HFF-Myc (cell line): ENCODE results near the gene PACRG.

Experiments used
- DNase-seq: peaks from one replicate; pipeline ENCODE4 v3.0.0-alpha.2; 2011; ENCODE audit warnings: low read depth; ENCODE audit errors: extremely low read depth
- H3K4me3 ChIP-seq: replicated peaks from 2 replicates; pipeline ENCODE4 v1.5.1; 2011; ENCODE audit warnings: low read depth, mild to moderate bottlenecking, control low read depth, low read length
- TF ChIP-seq, protein P1 (sequence below): IDR thresholded peaks from 2 replicates; pipeline ENCODE4 v1.5.1; 2012; ENCODE audit warnings: mild to moderate bottlenecking, low read depth, low read length, control low read depth; ENCODE audit errors: missing control alignments

Gene PACRG

DNA sequence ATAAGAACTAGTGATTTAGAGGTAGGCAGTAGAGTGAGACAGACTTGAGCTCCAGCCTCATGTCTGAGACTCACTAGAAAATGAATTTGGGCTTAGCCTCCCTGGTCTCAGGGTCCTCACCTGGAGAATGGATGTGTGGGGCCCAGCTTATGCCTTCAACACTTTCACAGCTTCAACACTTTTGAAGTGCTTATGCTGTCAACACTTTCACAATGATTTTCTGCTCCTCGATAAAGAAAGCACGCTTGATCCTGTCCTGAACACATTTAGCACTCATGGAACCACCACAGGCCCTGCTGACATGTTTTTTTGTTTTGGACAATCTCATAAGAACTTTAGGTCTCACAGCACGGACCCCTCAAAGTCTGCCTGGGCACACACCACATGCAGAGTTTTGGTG is 229.3 kb downstream of the PACRG start:
- H3K4me3 ChIP-seq = no peak overlapping the region
- TF ChIP-seq, protein P1, sequence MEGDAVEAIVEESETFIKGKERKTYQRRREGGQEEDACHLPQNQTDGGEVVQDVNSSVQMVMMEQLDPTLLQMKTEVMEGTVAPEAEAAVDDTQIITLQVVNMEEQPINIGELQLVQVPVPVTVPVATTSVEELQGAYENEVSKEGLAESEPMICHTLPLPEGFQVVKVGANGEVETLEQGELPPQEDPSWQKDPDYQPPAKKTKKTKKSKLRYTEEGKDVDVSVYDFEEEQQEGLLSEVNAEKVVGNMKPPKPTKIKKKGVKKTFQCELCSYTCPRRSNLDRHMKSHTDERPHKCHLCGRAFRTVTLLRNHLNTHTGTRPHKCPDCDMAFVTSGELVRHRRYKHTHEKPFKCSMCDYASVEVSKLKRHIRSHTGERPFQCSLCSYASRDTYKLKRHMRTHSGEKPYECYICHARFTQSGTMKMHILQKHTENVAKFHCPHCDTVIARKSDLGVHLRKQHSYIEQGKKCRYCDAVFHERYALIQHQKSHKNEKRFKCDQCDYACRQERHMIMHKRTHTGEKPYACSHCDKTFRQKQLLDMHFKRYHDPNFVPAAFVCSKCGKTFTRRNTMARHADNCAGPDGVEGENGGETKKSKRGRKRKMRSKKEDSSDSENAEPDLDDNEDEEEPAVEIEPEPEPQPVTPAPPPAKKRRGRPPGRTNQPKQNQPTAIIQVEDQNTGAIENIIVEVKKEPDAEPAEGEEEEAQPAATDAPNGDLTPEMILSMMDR = no peak
- DNase-seq = no peak

DNA sequence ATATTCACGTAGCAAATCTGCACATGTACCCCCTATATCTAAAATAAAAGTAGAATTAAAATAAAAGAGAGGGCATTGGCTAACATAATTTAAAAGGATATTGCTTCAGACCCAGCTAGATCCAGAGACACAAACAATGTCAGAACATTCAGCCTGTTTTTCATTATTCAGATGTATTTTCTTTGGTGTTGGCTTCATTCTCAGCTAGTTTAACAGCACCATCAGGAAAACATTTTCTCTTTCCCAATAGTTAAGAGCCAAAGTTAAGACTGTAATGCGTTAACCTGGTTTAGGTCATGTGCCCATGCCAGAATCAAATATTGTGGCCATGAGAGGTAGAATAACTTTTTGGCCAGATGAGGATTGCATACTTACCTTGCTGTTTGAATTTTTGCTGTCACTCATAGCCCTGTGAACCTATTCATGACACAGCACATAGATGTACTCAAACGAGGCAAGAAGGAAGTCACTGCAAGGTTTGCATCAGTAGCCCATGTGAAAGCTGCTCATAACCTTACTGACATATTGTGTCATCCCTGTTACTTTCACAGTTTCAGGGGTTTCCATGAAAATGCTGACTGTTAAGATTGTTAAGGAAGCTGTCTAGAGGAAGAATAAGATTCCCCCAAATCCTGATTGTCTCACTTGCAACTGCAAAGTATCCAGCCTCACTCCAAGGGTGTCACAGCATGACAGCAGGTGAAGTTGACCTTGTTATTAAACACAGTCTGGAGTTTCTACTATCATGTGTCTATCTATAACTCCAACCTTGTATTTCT is 233.1 kb downstream of the PACRG start:
- H3K4me3 ChIP-seq = no peak overlapping the region
- TF ChIP-seq, protein P1 = no peak
- no peak for DNase-seq

DNA sequence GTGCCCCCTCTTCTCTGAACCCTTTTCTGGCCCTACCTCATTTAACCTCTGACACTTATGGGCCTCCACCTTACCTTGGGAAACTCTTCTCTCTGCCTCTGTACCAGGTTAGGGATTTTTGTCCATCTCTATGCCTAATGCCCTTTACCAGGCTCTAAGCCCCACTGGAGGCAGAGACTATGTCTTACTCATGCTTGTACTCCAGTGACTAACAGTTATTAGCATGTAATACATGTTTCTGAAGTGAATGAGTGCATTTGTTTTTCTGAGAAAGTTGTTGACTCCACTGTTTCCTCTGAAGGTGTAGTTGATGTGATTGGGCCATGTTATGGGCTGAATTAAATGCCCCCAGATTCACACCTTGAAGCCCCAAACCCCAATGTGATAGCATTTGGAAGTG is 234.3 kb downstream of the PACRG start:
- TF ChIP-seq, protein P1 = no peak
- no peak overlapping the region for H3K4me3 ChIP-seq
- DNase-seq = no peak

DNA sequence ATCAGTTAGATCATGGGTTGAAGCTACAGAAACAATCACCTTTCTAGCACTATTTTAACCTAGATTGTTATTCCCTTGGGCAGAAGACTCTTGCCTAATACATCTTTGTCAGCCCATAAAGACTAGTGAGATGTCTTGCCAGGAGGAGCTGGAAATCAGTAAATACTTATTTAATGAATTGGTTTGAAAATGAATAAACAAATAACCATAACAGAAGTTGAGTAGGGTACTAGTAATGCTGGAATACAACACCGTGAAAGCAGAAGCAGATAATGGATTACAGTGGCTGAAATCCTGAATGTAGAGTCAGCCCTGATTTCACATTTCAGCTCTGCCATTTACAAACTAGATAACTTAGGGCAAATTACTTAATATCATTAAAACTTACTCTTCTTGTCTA is 236.1 kb downstream of the PACRG start:
- no peak overlapping the region for H3K4me3 ChIP-seq
- TF ChIP-seq, protein P1 = no peak
- no peak for DNase-seq

DNA sequence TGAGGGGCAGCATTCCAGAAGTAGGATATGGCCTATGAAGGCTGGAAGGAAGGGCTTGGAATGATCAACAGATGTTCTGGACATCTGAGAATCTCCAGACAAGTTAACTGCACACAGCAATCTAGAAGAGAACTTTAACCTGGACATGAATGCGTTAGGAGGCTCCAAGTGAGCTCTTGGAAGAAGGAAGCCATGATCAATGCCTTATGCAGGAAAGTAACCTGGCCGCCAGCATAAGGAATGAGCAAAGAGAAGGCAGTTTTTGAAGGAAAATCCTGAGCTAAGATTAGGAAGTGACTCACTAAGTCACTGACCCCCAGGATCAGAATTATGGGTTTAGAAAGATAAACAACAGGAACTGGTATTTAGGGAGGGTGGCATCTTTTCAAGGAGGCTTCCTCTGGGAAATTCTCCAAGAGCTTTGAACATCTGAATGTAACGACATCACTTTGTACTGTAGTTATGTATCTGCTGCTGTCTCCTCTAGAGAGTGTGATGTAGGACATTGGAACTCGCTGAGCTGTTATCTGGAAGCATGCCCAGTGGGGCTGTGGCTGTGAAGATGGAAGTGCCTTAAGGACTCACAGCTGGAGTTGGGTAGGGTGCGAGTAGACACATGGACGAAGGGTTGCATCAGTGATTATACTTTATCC is 236.8 kb downstream of the PACRG start:
- no peak overlapping the region for H3K4me3 ChIP-seq
- peak; percentile 100 for DNase-seq
- TF ChIP-seq, protein P1 = no peak

DNA sequence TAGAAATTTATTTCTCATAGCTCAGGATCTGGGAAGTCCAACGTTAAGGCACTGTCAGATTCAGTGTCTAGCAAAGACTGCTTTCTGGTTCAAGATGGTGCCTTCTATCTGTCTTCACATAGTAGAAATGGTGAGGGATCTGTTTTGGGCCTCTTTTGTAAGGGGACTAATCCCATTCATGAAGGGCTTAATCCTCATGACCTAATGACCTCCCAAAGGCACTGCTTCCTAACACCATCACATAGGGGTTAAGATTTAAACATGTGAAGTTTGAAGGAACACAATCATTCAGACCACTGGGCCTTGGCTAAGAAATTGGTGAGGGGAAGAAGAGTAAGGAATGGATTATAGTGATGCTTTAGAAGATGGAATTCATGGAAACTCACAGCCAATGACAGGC is 237.6 kb downstream of the PACRG start:
- no peak for DNase-seq

More for the DNA sequence above, 237.6 kb downstream of the PACRG start:
- H3K4me3 ChIP-seq = no peak overlapping the region
- TF ChIP-seq, protein P1 = no peak
